ENCODE results near the gene CDC42BPB.

The CDC42BPB gene

DNA sequence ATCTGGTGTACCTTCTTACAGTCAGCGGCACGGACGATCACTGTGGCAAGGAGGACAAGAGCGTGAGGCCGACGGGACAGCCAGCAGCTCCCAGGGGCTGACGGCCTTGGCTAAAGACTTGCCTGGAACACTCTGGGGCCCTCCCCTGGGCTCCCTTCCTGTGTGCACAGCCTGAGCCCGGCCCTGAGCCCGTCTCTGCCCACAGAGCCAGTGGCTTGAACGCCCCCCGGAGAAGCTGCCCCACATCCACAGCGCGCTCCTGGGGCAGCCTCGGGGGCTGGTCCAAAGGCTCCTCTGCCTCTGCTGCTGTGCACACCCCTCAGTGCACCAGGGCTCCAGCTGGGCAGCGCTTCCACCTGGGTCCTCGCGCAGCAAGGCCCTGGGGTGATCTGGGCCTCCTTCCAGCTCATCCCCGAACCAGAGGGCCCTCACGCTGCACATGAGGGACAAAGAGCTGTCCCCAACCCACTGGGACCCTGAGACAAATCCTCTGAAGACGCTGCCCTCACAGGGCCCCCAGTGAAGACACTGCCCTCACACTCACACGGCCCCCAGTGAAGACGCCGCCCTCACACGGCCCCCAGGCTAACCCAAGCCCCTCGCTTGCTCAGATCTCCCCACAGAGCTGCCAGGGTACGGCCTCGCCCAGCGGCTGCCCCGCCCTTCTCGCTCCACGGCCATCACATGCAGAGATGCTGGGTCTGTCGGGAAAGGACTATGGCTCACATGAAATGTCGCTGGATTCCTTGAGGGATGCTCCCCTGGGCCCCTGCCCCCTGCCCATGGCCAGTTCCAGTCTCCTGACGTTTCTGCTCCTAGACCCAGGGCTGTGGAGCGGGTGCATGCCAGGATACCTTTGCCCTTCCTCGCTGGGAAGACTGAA is 112.7 kb downstream of the CDC42BPB start:
- DNase-seq (ENCODE audit: low read depth), result no peak

DNA sequence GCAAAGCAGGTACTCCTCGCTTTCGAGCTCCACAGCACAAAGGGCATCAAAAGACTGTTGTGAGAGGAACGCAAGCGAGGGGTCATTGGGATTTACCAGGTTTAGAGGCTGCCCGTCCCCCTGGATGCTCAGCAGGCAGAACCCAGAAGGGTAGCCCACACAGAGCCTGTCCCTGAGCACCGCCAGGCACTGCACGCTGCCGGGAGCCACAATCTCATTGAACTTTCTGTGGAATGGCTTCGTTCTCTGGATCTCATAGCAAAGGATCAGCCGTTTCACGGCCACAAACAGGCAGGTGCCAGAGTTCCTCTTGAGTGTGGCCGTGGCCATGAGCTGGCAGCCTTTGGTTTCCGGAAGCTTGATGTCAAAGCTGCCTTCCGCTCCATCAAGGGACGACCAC is 113.4 kb downstream of the CDC42BPB start:
- no peak for DNase-seq (ENCODE audit: low read depth)

DNA sequence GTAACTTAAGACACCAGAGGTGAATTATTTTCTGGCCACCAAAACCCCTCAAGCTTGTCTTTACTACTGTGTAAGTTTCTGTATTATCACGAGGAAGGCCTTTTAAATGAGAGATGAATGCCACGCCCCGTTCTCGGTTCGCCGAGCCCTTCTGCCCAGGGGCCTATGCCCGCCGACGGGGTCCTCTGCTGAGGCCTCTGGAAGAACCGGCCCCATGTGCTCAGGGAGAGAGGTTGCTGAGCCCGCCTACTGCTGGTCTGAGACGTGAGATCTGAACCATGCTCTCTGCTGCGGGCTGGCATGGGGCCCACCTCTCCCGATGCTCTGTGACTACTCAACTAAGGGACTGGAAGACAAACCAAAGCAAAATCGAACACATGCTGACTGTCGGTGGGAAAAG is 113.9 kb downstream of the CDC42BPB start:
- no peak for DNase-seq (ENCODE audit: low read depth)

DNA sequence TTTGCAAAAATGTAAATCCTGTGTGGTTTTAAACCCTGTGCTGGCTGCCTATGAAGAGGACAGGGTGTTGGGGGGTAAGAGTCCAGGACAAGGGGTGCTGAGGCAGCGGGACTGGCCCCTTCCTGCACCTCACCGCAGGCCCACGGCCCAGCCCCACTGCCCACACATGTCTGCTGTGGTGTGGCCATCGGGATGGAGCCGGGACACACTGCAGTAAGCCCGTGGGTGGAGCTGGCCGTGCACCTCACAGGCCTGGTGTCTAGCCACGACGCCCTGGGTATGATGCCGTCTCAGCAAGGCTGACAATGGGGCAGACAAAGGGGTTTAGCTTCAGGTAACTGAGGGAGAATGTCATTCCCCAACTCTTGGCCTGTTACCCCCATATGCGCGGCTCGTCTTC is 115.3 kb downstream of the CDC42BPB start:
- DNase-seq (ENCODE audit: low read depth), result no peak

DNA sequence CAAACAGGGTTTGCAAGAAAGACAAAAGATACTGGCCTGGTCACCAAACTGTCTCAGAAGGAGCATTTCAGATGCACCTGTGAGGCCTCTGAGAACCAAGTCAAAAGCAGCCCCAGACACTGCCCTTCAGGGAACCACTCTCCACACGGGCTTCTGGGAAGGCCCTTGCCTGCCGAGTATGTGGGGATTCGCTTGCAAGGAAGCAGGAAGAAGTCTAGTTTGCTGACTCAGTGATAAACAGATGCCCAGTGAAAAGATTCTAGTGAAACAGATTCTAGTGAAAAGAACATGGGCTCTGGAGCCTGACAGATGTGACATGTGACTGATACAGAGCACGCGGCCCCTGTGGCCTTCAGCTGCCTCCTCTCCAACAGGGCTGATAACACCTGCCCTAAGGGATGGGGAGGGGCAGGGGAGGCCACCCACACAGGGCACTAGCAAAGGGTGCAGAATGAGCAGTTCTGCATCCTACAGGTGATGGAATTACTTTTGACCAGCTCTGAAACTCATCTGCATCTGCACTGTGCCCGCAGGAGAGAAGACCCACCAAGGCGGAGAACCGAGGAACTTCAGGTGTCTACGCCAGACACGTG is 115.8 kb downstream of the CDC42BPB start:
- no peak for DNase-seq (ENCODE audit: low read depth)

DNA sequence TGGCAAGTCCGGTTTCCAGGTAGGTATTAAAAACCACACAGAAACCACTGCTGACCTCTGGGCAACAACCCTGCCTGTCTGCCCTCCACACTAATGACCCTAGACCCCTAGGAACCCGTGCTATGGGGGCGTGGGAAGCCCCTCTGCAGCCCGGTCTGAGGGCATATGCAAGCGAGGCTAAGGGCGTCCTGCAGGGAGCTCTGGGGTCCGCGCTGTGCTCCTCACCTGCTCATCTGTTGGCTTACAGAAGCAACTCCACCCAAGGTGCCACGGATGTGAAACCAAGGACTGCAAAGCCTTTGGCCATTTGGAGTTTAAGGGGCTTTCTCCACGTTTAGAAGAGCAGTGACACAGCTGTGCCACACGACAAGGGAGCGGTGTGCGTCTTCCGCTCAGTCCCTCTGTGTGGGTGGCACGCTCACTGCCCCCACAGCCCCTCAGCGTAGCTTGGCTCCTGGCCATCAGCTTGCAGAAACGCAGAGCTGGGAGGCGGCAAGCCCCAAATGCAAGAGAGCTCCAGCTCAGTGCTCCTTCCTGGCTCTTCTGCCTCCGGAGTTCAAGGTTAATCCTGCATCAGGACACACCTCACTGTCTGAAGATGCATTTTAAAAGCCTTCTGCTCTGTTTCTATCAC is 116.5 kb downstream of the CDC42BPB start:
- DNase-seq (ENCODE audit: low read depth), result no peak

DNA sequence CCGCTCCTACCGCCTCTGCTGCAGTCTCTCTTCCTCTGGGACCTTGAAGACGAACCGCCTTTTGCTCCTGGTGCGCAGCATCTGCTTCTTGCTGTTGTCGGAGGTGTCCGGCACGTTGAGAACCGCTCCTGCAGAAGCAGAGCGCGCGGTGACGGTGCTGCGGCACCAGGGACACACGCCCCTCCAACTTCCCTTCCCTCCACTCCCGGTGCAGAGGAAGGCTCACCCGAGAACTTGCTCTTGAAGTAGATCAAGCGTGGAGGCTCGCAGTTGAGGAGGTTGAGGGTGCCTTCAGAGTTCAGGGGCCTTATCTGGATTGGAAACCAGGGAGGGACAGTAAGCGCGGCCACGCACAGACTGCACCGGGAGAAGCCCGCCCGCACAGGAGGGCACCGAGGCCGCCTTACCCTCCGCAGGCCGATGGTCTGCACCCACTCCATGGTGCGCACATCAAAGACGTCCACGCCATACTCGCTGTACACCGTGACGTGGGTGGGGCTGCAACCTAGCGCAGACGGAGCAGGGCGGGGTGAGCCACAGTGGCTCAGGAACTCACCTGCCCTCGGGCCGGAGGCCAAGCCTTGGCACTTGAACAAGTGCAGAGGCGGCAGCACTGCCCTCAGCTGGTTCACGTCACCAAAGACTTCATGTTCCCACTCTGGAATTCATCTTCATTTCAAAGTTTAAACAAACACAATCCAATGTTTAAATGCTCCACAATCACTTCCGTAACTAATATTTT is 117.4 kb downstream of the CDC42BPB start:
- no peak for DNase-seq (ENCODE audit: low read depth)

DNA sequence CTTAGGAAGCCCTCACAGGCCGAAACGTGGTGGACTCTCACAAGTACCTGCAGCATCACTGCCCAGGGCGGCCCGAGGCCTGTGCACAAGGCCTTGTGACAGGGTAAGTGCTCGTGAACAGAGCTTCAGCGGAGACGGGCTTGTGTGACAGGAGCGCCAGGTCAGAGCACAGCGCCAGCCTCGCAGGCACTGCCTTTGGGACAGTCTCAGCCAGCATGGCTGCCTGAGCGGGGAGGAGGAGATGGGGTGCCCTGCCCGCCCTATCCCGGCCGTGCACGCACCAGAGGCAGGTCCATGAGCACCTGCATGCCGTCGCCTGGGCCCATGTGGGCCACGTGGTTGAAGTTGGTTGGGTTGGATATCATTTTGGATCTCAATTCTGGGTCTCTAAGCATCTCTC is 118.0 kb downstream of the CDC42BPB start:
- DNase-seq (ENCODE audit: low read depth), result no peak

DNA sequence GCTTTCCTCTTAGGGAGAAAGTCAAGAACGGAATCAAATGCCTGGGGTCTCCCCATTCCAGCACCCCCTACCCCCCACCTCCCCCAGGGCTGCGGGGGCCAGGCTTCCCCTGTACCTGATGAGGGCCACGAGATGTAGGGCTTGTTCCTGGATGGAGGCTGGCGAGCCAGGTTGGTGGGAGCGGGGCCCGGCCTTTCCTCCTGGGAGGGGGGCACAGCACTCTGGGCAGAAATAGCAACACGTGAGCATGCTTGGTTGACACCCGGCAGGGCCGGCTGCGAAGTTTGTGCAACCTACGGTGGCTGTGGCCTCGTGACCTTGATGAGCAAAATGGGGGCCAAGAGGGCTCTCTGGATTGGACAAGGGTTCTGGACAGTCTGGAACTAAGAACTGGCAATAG is 119.2 kb downstream of the CDC42BPB start:
- no peak for DNase-seq (ENCODE audit: low read depth)

DNA sequence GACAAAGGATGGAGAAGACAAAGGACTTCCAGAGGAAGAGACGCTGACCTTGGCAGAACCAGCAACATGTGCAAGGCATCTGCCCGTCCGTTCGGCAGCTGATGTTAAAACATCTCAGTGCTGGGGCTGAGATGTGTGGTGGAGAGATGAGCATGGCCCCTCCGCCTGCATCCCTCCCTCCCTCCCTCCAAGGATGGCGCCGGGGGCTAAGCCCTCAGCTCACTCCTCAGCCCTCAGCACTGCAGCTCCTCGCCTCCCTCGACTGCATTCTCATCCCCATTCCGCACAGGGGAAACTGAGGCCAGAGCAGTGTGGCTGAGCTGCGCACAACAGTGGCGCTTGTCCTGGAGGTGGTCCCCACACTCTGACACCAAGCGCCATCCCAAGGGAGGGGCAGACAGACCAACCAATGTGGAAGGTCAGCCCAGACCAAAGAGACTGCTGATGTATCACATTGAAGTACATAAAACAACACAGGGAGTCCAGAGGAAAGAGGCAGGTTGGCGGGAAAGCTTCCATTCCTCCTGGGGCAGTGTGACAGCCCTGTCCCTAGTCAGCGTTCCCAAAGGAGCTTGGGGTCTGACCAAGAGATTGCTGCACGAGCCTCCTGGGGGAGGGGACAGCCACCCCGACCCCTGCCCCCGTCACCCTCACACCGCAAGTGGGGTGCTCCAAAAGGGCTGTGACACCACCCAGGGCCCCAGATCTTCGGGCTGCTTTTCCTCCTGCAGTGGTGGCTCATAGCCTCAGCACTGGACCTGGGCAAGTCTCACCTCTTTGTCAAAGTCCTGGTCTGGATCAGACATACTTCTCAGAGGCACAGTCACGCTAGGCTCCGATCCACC is 119.8 kb downstream of the CDC42BPB start:
- DNase-seq (ENCODE audit: low read depth), result no peak

DNA sequence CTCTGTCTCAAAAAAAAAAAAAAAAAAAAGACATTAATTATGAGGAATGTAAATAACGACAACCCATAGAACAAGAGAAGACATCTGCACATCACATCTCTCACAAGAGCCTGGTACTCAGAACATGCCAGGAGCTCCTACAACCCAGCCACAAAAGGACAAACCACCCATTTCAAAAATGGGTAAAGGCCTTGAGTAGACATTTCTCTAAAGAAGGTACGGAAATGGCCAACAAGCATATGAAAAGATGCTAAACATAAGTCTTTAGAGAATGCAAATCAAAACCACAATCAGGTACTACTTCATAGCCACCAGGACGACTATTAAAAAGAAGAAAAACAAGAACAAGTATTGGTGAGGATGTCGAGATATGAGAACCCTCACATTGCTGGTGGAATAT is 121.6 kb downstream of the CDC42BPB start:
- no peak for DNase-seq (ENCODE audit: low read depth)

DNA sequence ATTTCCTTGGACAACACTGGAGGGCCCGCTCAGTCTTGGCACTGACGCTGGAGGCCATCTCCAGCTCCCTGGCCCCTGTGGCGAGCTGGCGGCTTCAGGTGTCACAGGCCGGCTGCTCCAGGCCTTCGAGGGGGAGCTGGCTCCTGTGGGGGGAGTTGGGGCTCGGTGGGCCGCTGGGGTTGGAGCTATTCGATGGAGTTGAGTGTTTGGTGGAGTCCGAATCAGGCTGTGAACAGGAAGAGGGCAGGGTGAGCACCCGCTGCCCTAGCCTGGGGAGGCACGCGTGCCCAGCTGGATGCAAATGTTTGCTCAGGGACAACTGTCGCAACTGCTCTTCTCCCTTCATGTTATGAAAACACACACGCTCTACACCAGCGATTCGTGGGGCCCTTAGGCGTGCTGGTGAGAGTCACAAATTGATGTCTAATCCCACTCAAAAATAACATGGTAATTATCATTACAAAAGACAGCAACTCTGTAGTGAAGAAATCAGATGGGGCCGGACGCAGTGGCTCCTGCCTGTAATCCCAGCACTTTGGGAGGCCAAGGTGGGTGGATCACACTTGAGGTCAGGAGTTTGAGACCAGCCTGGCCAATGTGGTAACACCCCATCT is 123.6 kb downstream of the CDC42BPB start:
- no peak for DNase-seq (ENCODE audit: low read depth)

DNA sequence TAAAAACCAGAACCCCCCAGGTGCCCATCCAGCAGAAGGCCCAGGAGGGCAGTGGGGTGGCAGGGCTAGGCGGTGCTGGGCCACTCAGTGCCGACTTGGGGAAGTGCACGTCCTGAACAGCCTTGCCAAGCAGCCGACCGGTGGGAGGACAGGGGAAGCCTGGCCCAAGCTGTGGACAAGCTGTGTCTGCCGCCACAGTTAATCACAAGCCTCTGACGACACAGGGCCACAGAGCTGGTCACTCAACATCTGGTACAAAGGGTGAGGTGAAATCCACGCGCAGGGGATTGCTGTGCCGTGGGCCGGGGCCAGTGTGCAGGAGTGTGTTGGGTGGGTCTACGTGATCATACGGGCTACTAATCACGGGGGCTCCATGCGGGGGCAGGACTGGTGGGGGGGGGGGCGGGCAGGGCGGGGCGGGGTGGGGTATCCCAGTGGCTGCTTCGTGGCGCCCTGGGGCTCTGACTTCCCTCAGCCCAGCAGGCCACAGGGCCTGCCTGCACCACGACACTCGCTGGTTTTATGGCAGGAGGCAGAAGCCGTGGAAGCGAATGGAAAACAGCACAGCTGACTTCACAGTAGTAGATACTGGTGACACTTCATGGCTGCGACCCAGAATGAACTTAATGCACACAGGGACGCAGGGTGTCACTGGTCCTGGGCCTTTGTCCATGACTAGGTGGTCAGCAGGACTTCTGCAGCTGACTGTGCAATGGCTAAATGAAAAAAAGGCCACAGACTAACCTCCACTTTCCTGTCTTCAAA is 124.7 kb downstream of the CDC42BPB start:
- DNase-seq (ENCODE audit: low read depth), result no peak

DNA sequence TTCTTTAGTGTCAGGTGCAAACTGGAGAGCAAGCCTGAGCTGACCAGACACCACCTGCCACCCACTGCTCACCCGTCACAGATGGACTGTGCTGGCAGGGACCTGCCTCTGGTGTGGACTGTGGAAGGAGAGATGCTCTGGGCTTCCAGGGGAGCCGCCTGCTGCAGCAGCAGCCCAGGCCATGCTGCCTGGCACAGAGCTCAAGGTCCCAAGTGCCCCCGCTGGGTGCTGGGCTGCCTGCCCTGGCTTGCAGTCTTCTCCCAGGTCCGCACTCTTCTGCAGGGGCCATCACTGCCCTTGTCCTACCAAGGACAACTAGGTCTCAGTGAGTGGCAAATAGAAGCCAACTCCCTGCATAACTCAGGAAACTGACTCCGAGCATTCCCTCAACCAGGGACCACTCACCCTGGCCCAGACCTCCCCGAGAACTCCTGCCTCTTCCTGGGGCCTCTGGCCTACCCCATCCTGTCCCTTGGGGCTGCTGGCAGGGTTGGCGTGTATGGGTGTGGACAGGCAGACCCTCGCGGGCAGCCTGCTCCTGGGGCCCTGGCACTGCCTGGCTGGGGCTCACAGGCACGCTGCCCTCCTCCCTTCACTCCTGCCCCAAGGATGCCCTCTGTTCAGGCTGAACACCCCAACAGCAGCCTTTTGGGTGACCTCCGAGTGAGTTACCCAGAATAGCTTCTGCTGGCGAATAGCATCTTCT is 125.6 kb downstream of the CDC42BPB start:
- DNase-seq (ENCODE audit: low read depth), result no peak

DNA sequence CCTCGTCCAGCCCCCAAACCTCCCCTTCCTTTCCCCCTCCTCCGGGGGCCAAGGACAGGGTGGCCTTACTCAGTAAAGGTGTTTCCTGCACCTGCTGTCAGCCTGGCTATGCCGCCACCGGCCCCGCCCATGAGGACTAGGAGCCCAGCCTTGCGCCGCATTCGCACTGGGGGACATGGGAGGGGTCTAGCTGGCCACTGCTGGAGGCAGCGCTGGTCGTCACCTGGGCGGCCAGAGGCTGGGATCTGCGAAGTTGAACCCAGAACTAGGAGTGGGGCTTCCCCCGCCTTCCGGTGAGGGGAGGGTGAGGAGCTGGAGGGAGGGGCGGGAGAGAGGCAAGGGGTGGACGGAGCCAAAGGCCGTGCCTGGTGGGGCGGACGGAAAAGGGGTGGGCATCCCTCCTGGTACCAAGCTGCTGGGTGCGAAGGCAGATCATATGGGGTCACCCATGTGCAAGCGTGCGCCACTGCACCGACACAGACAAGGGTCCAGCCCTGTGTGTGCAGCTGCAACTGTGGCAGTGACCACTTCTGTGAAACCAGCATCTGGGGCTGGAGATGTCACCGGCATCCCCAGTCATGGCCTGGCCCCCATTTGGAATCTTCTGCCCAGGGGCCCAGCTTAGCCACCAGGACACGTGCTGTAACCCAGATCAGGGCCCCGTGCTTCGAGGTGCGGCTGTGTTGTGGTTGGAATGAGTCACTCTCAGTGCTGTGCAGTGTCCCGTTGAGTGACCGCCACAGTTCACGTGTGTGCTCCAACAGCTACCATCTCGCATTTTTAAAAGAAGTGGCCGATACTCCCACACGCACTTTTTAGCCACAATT is 126.4 kb downstream of the CDC42BPB start:
- no peak for DNase-seq (ENCODE audit: low read depth)

DNA sequence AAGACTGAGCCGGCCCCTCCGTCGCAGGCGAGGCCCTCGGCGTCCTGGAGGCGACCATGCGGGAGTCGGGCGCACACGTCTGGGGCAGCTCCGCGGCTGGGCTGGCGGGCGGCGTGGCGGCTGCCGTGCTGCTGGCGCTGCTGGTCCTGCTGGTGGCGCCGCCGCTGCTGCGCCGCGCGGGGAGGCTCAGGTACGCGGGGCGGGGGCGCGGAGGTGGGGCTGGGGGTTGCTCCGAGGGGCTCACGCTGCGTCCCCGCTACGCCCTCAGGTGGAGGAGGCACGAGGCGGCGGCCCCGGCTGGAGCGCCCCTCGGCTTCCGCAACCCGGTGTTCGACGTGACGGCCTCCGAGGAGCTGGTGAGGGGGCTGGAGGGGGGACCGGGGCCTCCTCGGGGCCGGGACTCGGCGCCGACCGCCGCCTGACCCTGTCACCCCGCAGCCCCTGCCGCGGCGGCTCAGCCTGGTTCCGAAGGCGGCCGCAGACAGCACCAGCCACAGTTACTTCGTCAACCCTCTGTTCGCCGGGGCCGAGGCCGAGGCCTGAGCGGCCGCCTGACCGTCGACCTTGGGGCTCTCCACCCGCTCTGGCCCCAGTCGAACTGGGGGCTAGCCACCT is 127.1 kb downstream of the CDC42BPB start:
- no peak for DNase-seq (ENCODE audit: low read depth)

DNA sequence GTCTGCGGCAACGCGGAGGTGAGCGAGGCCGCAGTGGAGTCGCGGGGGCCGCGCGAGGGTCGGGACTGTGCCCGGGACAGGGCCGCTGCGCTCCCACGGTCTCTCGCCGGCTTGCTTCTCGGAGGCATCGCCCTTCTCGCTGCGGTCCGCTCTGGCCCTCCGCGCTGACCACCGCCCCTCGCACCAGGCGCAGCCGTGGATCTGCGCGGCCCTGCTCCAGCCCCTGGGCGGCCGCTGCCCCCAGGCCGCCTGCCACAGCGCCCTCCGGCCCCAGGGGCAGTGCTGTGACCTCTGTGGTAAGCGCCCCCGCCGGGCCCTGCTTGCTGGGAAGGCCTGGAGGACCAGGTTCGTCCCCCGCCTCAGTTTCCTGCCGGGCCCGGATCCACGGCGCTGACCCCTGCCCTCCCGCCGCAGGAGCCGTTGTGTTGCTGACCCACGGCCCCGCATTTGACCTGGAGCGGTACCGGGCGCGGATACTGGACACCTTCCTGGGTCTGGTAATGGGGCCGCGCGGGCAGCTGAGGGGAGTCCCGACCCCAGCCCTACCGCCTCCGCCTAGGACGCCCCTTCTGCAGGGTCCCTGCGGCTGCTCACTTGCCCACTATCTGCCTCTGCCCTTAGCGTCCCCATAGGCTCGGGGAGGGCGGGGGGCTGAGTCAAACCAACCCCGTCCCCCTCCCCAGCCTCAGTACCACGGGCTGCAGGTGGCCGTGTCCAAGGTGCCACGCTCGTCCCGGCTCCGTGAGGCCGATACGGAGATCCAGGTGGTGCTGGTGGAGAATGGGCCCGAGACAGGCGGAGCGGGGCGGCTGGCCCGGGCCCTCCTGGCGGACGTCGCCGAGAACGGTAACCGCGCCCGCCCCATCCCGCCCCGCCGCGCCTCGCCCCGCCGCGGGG is 127.9 kb downstream of the CDC42BPB start:
- no peak for DNase-seq (ENCODE audit: low read depth)
